Stimulated activated CD4-positive, alpha-beta T cell treated with anti-CD3 and anti-CD28 coated beads, TNF-alpha, amount 100 ng/mL, for 48 hours (primary cell): ENCODE results near the gene ALOX15B.
A peak's percentile ranks its signal among the peaks of the same experiment; 100 is the strongest.
"Not testable (repeated sequence)": the region's sequence is repeated elsewhere in the genome, so short reads cannot be mapped to it uniquely, and the experiment has no call there.

Experiments
- DNase-seq, 3 donors: peaks; one replicate each; pipeline ENCODE4 v3.0.0-alpha.2; 2020; ENCODE audit warnings: low read depth in 3 of 3

ALOX15B gene

DNA sequence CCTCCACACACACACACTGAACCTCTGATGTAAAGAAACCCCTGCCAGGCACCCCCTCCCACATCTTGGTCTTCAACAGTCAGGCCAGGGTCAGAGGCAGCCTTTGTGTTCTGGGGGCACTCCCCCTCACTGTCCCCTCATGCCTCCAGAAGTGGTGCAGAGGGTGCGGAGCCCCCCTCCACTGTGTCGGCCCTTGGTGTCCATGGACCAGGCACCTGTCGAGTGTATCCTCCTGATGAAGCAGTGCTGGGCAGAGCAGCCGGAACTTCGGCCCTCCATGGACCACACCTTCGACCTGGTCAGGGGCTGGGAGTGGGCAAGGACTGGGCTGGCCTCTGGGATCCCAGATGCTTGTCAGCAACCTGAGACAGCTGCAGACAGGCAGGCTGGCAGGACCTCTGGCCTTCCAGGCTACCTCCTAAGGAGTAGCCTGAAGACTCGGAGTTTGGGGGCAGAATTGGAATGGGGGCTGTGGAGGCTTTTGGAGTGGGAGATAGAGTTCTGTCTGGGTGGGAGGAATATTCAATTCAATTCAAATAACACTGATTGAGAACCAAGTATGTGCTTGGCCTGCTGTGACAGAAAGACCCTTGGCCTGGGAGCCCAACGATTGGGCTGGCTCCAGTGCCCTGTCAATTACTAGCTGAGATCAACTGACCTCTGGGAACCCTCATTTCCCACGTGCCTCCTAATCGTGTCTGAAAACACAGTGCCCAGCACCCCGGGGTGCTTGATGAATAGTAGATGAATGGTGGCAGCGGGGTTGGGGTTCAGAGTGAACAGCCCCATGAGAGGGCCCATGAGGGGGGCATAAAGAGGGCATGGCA lies 24.9 kb upstream of the ALOX15B start:
- no peak for DNase-seq

DNA sequence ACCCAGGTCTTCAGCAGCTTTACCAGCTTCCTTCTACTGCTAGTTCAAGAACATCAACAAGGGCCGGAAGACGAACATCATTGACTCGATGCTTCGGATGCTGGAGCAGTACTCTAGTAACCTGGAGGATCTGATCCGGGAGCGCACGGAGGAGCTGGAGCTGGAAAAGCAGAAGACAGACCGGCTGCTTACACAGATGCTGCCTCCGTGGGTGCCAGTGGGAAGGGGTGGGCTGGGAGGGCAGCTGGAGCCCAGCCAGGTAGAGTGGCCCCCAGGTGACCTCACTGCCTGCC lies 24.4 kb upstream of the ALOX15B start:
- DNase-seq: no peak

DNA sequence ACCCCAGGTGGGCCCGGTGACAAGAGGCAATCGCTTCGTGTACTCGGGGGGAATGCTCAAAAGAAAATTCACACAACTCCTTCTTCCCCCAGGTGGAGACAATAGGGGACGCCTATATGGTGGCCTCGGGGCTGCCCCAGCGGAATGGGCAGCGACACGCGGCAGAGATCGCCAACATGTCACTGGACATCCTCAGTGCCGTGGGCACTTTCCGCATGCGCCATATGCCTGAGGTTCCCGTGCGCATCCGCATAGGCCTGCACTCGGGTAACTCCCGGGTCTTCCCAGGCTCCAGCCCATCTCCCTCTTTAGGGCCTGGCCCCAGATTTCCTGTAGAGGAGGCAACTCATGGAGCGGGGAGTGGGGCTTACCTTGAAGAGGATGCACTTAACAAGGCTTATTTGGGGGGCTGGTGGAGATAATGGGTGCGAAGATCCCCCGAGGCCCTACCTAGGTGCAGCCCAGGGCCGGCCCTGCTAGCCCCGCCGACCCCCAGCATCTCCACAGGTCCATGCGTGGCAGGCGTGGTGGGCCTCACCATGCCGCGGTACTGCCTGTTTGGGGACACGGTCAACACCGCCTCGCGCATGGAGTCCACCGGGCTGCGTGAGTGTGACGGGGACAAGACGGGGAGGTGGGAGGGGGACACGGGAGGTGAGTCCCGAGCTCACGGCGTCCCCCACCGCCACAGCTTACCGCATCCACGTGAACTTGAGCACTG lies 23.5 kb upstream of the ALOX15B start:
- DNase-seq: no peak

DNA sequence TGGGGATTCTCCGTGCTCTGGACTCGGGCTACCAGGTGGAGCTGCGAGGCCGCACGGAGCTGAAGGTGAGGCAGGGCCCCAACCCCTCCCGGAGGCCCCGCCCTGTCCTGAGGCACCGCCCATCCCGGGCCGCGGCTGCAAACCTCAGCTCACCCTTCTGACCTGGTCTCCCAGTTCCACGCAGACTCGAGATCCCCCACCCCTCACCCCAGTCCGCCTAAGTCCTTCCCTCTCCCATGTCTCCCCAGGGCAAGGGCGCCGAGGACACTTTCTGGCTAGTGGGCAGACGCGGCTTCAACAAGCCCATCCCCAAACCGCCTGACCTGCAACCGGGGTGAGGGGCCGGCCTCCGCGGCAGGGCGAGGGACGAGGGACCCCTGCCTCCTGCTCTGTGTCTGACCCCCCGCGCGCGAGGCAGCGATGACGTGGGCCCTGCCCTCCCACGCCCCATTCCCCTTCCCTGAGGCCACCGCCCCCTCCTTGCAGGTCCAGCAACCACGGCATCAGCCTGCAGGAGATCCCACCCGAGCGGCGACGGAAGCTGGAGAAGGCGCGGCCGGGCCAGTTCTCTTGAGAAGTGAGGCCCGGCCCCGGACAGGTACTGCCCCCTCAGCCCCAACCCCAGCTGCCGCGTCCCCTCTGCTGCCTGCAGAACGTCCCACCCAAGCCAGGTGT lies 22.8 kb upstream of the ALOX15B start:
- no peak for DNase-seq

GRCh38 chr17:8016632-8017424 lies 22.0 kb upstream of the ALOX15B start:
- DNase-seq: peak; percentile 35 to 57 (median 38)

DNA sequence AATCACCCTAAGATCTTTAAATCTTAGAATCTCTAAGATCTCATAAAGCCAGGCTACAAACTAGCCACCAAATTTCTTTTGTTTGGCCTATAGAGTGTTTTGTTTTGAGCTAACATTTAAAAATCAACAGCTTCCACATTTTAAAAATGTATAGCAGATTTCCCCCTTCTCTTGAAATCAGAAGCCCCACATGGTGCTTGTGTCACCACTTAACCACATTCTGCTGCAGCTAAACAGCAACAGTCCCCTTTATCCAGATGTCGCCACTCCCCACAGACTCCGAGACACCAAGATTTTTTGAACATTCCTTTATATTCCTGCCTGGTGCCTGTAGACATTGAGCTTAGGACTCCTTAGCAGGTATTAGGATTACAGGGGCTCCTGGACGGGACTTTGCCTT lies 20.4 kb upstream of the ALOX15B start:
- DNase-seq: no peak

- DNase-seq: no peak
Measured at GRCh38 chr17:8019166-8019565, 19.7 kb upstream of the ALOX15B start.

- no peak for DNase-seq
Measured at GRCh38 chr17:8019665-8020650, 18.9 kb upstream of the ALOX15B start.

DNA sequence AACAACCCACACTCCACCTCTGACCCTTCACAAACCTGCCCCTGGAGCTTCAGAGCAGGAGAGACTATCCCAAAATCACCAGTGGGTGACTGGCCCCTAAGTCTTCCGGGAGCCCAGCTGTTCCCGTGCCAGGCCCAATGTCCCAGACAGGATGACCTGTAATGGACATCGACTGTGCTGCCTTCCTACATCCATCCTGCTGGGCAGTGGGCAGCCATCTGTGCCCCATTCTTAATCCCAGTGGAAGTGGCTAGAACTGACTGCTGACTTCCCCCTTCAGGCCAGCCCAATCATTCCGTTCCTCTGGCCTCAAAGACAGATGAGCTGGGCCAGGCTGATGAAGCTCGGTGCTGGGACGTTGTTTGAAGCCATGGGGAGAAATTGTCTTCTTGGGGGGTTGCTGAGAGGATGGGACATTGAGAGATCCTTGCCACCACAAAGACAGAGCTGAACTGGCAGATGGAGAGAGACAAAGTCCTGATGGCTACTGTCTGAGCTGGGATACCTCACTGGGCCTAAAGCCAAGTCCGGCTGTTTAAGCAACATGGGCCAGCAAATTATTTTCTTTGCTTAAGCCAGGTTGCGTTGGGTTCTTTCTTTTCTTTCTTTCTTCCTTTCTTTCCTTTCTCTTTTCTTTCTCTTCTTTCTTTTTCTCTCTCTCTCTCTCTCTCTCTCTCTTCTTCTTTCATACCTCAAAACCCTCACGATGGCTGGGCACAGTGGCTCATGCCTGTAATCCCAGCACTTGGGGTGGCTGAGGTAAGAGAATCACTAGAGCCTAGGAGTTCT lies 17.9 kb upstream of the ALOX15B start:
- no peak for DNase-seq

GRCh38 chr17:8021565-8022359 lies 17.1 kb upstream of the ALOX15B start:
- no peak for DNase-seq

- no peak for DNase-seq
Measured at GRCh38 chr17:8022360-8023003, 16.4 kb upstream of the ALOX15B start.

GRCh38 chr17:8024161-8024560 lies 14.7 kb upstream of the ALOX15B start:
- not testable (repeated sequence) for DNase-seq

- DNase-seq: no peak
Measured at GRCh38 chr17:8025176-8025911, 13.5 kb upstream of the ALOX15B start.

DNA sequence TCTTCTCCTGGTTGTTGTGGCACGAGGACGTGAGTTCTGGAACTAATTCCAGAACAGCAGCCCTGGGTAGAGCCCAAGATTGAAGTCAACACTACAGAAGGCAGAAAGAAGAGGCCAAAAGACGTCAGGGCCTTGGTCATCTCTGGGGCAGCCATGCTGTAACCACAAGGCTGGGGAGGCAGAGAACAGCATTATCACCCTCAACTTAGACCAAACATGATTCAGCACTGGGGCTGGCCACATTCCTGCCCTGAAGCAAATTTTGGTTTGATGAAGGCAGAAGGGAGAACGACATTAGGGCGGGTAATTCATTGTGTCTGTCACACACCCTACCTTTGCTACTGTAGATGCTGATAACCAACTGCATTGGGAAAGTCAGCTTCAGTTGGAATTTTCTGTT lies 9.7 kb upstream of the ALOX15B start:
- DNase-seq: no peak

- no peak for DNase-seq
Measured at GRCh38 chr17:8031261-8031661, 7.6 kb upstream of the ALOX15B start.

DNA sequence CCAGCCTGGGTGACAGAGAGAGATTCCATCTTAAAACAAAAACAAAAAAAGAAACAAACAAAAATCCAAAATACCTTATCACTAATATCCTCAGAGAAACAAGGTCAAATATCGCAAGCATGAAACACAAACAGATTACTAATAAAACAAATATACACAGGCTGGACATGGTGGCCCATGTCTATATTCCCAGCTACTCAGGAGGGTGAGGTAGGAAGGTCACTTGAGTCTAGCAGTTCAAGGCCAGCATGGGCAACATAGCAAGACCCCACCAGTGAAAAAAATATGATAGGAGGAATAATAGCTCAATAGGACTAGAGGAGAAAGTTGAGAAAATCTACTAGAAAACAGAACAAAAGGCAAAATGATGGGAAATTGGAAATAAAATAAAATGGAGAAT lies 6.9 kb upstream of the ALOX15B start:
- DNase-seq: no peak

- DNase-seq: no peak
Measured at GRCh38 chr17:8032442-8032841, 6.4 kb upstream of the ALOX15B start.

GRCh38 chr17:8039611-8040168 lies 831 bp downstream of the ALOX15B start:
- no peak for DNase-seq
